BE2C (cell line): Measurements from ENCODE around the gene FEN1.
A peak's percentile ranks its signal among the peaks of the same experiment; 100 is the strongest.

Experiments
- DNase-seq: peaks from one replicate; pipeline ENCODE4 v3.0.0-alpha.2; 2020
- H3K27me3 ChIP-seq: fragments of 250-450 bp; sonication (Bioruptor Pico); 2 replicates; pipeline ENCODE4 v1.5.1; 2020; ENCODE audit warnings: mild to moderate bottlenecking
- H3K36me3 ChIP-seq: fragments of 250-450 bp; sonication (Bioruptor Pico); 2 replicates; pipeline ENCODE4 v1.5.1; 2020; ENCODE audit warnings: mild to moderate bottlenecking
- H3K4me1 ChIP-seq: fragments of 250-450 bp; sonication (Bioruptor Pico); 2 replicates; pipeline ENCODE4 v1.5.1; 2020
- H3K4me3 ChIP-seq: 2 replicates; pipeline ENCODE4 v1.5.1; 2011; ENCODE audit warnings: low read depth, low read length
- H3K9me3 ChIP-seq: fragments of 250-450 bp; sonication (Bioruptor Pico); 2 replicates; pipeline ENCODE4 v1.5.1; 2020
- CTCF ChIP-seq: IDR thresholded peaks from 2 replicates; pipeline ENCODE4 v1.5.1; 2012; ENCODE audit warnings: mild to moderate bottlenecking, low read depth, low read length

The FEN1 gene

GRCh38 chr11:61795876-61796526 is 3.3 kb downstream of the FEN1 start:
- TF ChIP-seq CTCF, result no peak
- no peak for DNase-seq
- Histone ChIP-seq H3K4me1 (no peaks in the 10 kb centered on the region), H3K27me3 (no peaks in the 10 kb centered on the region), H3K4me3 (no peak overlapping the region), H3K36me3 (peaks cover 27% of the 10 kb centered on the region), H3K9me3 (no peaks in the 10 kb centered on the region)

- Histone ChIP-seq H3K4me3 (no peak overlapping the region), H3K27me3 (no peaks in the 10 kb centered on the region), H3K36me3 (peaks cover 27% of the 10 kb centered on the region), H3K4me1 (no peaks in the 10 kb centered on the region), H3K9me3 (no peaks in the 10 kb centered on the region)
- peak; percentile 70 for TF ChIP-seq CTCF
- DNase-seq, result peak; percentile 67
Observed at GRCh38 chr11:61797263-61797944, 4.7 kb downstream of the FEN1 start.

- H3K36me3 ChIP-seq, result peaks cover 38% of the 10 kb centered on the region
- no peak for TF ChIP-seq CTCF
- no peak overlapping the region for H3K4me3 ChIP-seq
- no peaks in the 10 kb centered on the region for H3K27me3 ChIP-seq
- no peak for DNase-seq
- H3K4me1 ChIP-seq, result peaks cover 7% of the 10 kb centered on the region
- no peaks in the 10 kb centered on the region for H3K9me3 ChIP-seq
Observed at GRCh38 chr11:61799665-61800284, 7.1 kb downstream of the FEN1 start.

GRCh38 chr11:61800331-61801281 is 7.9 kb downstream of the FEN1 start:
- Histone ChIP-seq H3K4me1 (peaks cover 10% of the 10 kb centered on the region), H3K4me3 (no peak overlapping the region), H3K27me3 (no peaks in the 10 kb centered on the region), H3K9me3 (no peaks in the 10 kb centered on the region), H3K36me3 (peaks cover 31% of the 10 kb centered on the region)
- no peak for DNase-seq
- no peak for TF ChIP-seq CTCF

GRCh38 chr11:61802605-61803004 is 9.9 kb downstream of the FEN1 start:
- H3K4me3 ChIP-seq, result no peak overlapping the region
- H3K9me3 ChIP-seq, result no peaks in the 10 kb centered on the region
- peaks cover 10% of the 10 kb centered on the region for H3K4me1 ChIP-seq
- no peaks in the 10 kb centered on the region for H3K27me3 ChIP-seq
- DNase-seq, result no peak
- TF ChIP-seq CTCF, result no peak
- H3K36me3 ChIP-seq, result peaks cover 33% of the 10 kb centered on the region
